HG03108 (cell line): ENCODE results near the gene ANKRD44.
A peak's percentile ranks its signal among the peaks of the same experiment; 100 is the strongest.

Experiments
- ATAC-seq: cut with Tn5 transposase; IDR thresholded peaks from one replicate; pipeline ENCODE4 v1.9.1; 2021; ENCODE audit warnings: moderate library complexity; ENCODE audit not compliant: unreplicated experiment

ANKRD44 gene

DNA sequence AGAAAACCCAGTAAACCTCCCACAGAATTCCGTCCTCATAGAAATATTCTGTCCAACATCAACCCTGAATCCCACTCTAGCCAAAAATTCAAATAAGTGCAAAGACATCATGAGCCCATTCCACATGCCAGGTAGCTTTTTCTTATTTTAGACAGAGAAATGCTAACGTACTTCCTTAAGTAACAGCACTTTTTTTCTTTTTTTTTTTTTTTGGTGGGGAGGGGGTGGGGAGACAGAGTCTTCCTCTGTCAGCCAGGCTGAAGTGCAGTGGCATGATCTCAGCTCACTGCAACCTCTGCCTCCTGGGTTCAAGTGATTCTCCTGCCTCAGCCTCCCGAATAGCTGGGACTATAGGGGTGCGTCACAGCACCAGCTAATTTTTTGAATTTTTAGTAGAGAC lies 45.5 kb downstream of the ANKRD44 start:
- no peak for ATAC-seq

GRCh38 chr2:197264332-197264731 lies 46.2 kb downstream of the ANKRD44 start:
- no peak for ATAC-seq

- no peak for ATAC-seq
Measured at GRCh38 chr2:197263077-197263476, 47.5 kb downstream of the ANKRD44 start.

GRCh38 chr2:197261808-197262226 lies 48.8 kb downstream of the ANKRD44 start:
- peak; percentile 55 for ATAC-seq

GRCh38 chr2:197259470-197259999 lies 51.0 kb downstream of the ANKRD44 start:
- no peak for ATAC-seq

DNA sequence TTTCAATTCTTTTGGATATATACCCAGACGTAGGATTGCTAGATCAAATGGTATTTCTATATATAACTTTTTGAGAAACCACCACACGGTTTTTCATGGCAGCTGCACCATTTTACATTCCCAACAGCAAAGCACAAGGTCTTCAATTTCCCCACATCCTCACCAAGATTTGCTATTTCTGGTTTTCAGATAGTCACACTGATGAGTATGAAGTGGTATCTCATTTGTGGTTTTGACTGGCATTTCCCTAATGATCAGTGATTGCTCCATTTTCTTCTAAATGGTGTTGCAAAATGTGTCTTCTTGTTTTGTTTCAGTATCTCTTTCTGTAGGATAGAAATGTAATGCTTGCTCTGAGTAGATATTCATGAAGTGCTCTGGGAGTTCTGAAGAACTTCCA lies 52.0 kb downstream of the ANKRD44 start:
- no peak for ATAC-seq

- no peak for ATAC-seq
Measured at GRCh38 chr2:197256547-197257170, 53.9 kb downstream of the ANKRD44 start.

DNA sequence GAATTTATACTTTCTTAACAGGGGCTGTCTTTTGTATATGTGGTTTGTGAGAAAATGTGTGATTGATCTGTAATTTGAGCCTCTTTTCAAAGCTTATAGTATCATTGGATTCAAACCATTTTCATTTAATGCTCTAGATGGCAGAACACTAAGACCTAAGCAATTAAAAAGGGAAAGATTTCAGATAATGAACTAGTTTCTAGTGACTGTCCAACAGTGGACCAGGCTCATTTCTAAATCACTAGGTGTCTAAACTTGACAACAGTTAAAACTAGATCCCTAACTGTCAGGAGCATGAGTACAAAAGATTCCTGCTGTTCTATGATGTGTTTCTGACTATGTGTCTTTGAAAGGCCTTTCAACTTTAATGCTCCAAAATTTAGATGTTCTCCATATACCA lies 54.6 kb downstream of the ANKRD44 start:
- no peak for ATAC-seq

- peak; percentile 95 for ATAC-seq
Measured at GRCh38 chr2:197255543-197255942, 55.0 kb downstream of the ANKRD44 start.

DNA sequence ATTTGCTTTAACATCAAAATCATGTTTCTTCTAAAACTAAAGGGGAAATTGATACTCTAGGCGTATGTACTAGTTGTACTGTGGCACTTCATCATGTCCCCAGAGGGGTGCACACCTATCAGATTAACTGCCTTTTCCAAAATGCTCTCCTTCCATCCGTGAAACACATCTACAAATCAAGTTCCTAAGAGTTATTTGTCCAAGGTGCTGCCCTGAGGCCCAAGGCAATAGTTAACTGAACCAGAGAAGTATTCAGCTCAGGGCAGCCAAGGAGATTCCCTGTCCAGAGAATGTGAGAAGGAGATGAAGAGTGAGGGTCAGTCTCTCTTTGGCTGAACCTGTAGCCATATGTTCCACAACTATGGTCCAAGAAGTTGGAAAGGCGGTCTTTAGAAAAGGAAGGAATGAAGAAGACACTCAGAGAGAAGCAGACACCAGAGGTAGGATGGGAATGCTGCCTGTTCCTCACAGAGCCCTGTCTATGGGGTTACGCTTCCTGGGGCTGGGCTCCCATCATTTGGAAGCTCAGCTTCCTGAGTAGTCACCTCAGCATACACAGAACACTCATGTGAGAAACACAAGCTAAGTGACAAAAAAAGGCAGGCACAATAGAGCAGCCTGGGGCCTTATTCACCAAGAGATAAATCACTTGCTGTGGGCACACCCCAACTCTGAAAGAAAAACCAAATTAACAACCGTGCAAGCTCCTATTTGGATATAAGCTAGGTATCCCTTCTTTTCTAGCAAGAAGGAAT lies 55.6 kb downstream of the ANKRD44 start:
- ATAC-seq = peak; percentile 17

GRCh38 chr2:197251576-197251975 lies 59.0 kb downstream of the ANKRD44 start:
- ATAC-seq = no peak

- no peak for ATAC-seq
Measured at GRCh38 chr2:197251163-197251562, 59.4 kb downstream of the ANKRD44 start.

DNA sequence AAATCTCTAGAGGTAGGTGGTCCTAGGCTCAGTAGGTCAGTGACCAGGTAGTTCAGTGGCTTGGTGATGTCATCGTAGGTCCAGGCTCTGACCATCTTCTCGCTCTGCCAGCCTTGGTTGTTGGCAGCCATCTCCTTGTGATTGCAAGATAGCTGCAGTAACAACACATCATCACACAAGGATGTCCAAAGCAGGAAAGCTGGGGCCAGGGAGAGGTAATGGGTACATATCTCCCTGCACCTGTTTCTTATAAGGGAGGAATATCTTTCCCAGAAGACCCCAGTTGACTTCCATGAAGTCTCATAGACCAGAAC lies 60.5 kb downstream of the ANKRD44 start:
- ATAC-seq = no peak

DNA sequence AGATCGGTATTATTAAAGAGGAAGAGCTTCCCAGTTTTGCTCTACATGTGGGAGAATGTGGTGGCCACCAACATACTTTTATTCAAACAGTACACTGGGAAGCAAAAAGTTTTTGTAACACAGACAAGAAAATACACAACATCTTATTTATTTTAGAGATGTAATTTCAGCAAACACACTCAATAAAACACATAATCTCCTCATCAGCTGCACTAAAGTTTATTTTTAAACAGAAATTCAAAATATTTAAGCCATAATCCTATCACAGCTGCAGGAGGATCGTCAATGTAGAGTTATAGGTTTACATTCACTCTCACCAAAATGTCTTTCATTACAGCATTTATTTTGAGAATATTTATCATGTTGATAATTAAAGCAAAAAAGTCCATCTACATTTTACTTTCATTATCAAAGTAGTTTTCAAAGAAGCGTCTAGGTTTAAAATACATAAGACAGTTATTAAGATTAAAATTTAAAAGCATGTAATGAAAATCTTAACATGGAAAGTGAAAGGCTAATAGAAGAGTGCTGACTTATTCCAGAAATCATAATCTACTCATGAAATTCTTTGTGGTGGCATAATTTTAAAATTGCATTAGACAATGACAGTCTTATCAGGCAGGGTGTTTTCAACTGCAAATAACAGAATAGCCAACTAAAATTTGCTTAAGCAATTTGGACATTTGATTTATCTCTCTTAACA lies 61.0 kb downstream of the ANKRD44 start:
- no peak for ATAC-seq

- ATAC-seq = peak; percentile 55
Measured at GRCh38 chr2:197248623-197249022, 62.0 kb downstream of the ANKRD44 start.

DNA sequence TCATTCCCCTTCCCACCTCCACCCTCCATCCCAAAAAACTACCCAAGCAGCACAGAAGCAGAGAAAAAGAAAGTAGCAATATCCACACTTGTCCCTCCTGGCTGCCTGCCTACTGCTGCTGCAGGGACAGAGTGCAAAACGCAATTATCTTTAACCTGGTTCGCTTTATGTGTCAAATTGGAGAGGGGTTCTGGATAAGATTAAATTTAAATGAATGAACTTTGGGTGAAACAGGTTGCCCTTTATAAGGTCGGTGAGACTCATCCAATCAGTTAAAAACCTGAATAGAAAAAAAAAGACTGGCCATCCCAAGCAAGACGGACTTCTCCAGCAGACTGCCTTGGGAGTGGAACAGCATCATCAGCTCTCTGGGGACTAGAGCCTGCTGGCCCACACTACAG lies 62.6 kb downstream of the ANKRD44 start:
- no peak for ATAC-seq

- ATAC-seq = peak; percentile 37
Measured at GRCh38 chr2:197247083-197247482, 63.5 kb downstream of the ANKRD44 start.

- ATAC-seq = no peak
Measured at GRCh38 chr2:197245829-197246804, 64.5 kb downstream of the ANKRD44 start.

DNA sequence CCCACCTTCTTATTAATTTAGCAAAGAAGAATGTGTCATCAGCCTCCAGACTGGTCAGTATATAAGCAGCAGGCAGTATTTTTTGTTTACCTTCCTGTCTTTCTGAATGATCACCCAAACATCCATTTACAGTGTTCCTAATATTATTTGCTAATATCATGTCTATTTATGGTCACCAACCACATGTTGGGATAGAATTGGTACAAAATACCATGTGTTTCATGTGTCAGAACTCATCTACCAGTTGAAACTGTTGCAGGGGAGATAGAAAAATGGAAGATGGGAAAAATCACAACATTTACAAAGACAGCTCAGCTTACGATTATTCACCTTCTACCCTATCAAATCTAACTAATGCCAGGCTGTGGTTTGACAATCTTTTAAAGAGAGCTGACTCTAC lies 66.2 kb downstream of the ANKRD44 start:
- no peak for ATAC-seq

- ATAC-seq = no peak
Measured at GRCh38 chr2:197242719-197243118, 67.9 kb downstream of the ANKRD44 start.

- ATAC-seq = no peak
Measured at GRCh38 chr2:197241596-197241995, 69.0 kb downstream of the ANKRD44 start.
